NCI-H446 (cell line): ENCODE measurements around the gene STRBP.
"Not testable (repeated sequence)": the region's sequence is repeated elsewhere in the genome, so short reads cannot be mapped to it uniquely, and the experiment has no call there.

ENCODE experiments used
- DNase-seq, 2 experiments: peaks; one replicate each; lab custom pipeline; 2025; lab: John Stamatoyannopoulos, UW

The STRBP gene

GRCh38 chr9:123249162-123249561 is 19.2 kb downstream of the STRBP start:
- not testable (repeated sequence) for DNase-seq

- DNase-seq = no peak
Measured at GRCh38 chr9:123248630-123249029, 19.8 kb downstream of the STRBP start.

GRCh38 chr9:123246534-123246933 is 21.9 kb downstream of the STRBP start:
- DNase-seq = peak in 1 of 2 experiments; percentile 28

GRCh38 chr9:123239726-123240125 is 28.7 kb downstream of the STRBP start:
- DNase-seq = no peak

- DNase-seq = no peak
Measured at GRCh38 chr9:123238365-123238764, 30.0 kb downstream of the STRBP start.

- DNase-seq = no peak
Measured at GRCh38 chr9:123237220-123237619, 31.2 kb downstream of the STRBP start.

GRCh38 chr9:123235448-123235847 is 32.9 kb downstream of the STRBP start:
- DNase-seq = no peak

GRCh38 chr9:123234853-123235252 is 33.5 kb downstream of the STRBP start:
- DNase-seq = no peak

- no peak for DNase-seq
Measured at GRCh38 chr9:123232332-123232731, 36.1 kb downstream of the STRBP start.

GRCh38 chr9:123231421-123231820 is 37.0 kb downstream of the STRBP start:
- DNase-seq = no peak

GRCh38 chr9:123228967-123229366 is 39.4 kb downstream of the STRBP start:
- no peak for DNase-seq

GRCh38 chr9:123225995-123226394 is 42.4 kb downstream of the STRBP start:
- no peak for DNase-seq

- DNase-seq = peak; percentile 21 to 43
Measured at GRCh38 chr9:123225374-123225813, 43.0 kb downstream of the STRBP start.

GRCh38 chr9:123220127-123220526 is 48.3 kb downstream of the STRBP start:
- DNase-seq = no peak

GRCh38 chr9:123218831-123219230 is 49.6 kb downstream of the STRBP start:
- no peak for DNase-seq

- DNase-seq = no peak
Measured at GRCh38 chr9:123217128-123217654, 51.2 kb downstream of the STRBP start.

- no peak for DNase-seq
Measured at GRCh38 chr9:123216251-123216797, 52.1 kb downstream of the STRBP start.

GRCh38 chr9:123211081-123211480 is 57.3 kb downstream of the STRBP start:
- no peak for DNase-seq

GRCh38 chr9:123208626-123209174 is 59.7 kb downstream of the STRBP start:
- no peak for DNase-seq

- no peak for DNase-seq
Measured at GRCh38 chr9:123206065-123206464, 62.3 kb downstream of the STRBP start.

GRCh38 chr9:123201083-123201482 is 67.3 kb downstream of the STRBP start:
- no peak for DNase-seq

- DNase-seq = not testable (repeated sequence)
Measured at GRCh38 chr9:123200469-123200868, 67.9 kb downstream of the STRBP start.

- no peak for DNase-seq
Measured at GRCh38 chr9:123196124-123196523, 72.3 kb downstream of the STRBP start.

GRCh38 chr9:123194023-123194422 is 74.4 kb downstream of the STRBP start:
- DNase-seq = no peak
